Lower leg skin (tissue), 3 donors: ENCODE measurements around the gene LAMC2.

ENCODE experiments used
- CTCF ChIP-seq, 3 donors: fragments of 450-650 bp; IDR thresholded peaks; one replicate each; pipeline ENCODE4 v1.5.1; 2016; ENCODE audit warnings: antibody characterized with exemption in 3 of 3, mild to moderate bottlenecking in 3 of 3, moderate library complexity in 2 of 3
- POLR2A ChIP-seq, 2 donors: fragments of 450-650 bp; IDR thresholded peaks; one replicate each; pipeline ENCODE4 v1.6.1; 2016 to 2017; ENCODE audit warnings: antibody characterized with exemption in 2 of 2, mild to moderate bottlenecking in 1 of 2, moderate library complexity in 1 of 2

GRCh38 chr1:183274836-183275235 lies 88.8 kb downstream of the LAMC2 start:
- TF ChIP-seq POLR2A (IDR thresholded peaks at IDR 0.05): no peak
- TF ChIP-seq CTCF (IDR thresholded peaks at IDR 0.05): no peak
